ENCODE results near the gene NLRP5.
"Not testable (repeated sequence)": the region's sequence is repeated elsewhere in the genome, so short reads cannot be mapped to it uniquely, and the experiment has no call there.

The NLRP5 gene

DNA sequence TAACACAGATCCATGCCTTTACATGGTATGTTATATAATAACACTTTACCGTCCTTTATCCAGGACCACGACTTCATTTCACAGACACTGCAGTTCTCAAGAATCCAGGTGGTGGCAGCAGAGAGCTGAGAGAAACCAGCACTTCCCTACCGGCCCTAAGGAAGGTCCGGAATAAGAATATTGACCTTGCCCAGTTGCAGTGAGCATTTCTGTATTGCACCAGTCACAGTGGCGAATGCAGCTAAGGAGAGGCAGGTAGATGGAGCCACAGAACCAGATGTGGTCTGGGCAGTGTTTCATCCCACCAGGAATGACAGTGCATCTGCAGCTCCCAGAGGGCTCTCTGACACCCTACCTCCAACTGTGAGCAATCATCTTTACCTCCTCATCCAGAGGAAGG is 89.9 kb downstream of the NLRP5 start:
- peak; percentile 93 for DNase-seq (ENCODE audit: low spot score)

DNA sequence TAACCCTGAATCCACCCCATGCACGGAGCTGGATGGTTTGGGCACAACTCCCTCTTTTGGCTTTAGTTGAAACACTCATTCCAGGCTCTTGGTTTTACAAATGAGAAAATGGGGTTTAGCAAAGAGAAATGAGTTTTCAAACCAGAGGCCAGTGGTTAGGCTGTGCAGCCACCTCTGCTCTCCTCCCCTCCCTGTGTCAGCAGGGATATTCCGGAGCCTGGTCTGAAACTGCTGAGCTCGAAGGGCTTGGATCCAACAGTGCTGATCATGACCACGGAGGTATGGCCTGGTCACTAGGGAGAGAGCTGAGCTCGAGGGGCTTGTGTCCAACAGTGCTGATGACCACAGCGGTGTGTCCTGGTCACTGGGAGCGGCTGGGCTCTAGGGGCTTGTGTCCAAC is 93.0 kb downstream of the NLRP5 start:
- no peak for DNase-seq (ENCODE audit: low spot score)

DNA sequence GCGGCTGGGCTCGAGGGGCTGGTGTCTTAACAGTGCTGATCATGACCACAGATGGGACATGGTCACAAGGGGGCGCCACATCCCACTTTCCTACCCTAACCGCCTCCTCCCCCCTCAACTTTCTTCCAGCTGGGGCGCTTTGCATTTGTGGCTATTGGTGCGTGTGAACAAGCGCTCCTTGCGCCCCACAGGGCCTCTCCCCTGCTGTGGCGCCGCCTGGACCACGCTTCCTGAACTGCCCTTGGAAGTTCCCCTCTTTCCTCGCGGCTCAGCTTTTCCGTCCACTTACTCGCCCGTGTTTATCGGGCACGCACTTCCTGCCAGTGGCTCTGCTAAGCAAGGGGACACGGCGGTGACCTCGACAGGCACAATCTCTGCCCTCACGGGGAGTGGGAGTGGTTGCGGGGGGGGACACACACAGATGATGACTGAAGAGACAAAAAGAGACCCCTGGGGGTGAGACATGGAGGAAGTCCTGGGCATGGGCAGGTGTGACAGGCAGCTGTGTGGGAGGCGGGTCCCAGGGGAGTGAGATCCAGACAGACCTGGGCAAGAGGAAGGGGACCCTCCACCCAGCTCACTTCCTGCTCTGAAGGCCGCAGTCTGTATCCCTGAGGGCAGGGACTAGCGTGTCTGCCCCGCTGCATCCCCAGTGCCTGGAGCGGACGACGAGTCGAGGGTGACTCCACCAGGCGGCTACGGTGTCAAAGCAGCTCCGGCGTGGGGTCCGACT is 94.3 kb downstream of the NLRP5 start:
- peak; percentile 95 for DNase-seq (ENCODE audit: low spot score)

DNA sequence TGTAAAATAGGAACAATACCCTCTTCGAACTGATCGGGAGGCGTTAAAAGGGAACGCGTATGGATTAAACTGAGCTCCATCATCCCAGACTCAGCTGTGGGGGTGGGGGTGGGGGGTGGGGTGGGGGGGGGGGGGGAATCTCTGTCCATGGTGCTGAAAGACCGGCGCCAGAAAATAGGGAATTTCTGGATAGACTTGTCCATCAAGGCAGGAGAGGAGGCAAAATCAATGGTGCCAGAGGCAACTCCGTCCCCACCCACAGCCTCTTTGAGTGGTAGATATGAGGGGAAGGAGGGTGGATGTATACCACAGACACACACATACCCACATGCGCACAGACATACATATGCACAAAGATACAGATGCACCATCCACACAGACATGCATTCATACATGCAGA is 97.1 kb downstream of the NLRP5 start:
- DNase-seq (ENCODE audit: low spot score): peak; percentile 22

DNA sequence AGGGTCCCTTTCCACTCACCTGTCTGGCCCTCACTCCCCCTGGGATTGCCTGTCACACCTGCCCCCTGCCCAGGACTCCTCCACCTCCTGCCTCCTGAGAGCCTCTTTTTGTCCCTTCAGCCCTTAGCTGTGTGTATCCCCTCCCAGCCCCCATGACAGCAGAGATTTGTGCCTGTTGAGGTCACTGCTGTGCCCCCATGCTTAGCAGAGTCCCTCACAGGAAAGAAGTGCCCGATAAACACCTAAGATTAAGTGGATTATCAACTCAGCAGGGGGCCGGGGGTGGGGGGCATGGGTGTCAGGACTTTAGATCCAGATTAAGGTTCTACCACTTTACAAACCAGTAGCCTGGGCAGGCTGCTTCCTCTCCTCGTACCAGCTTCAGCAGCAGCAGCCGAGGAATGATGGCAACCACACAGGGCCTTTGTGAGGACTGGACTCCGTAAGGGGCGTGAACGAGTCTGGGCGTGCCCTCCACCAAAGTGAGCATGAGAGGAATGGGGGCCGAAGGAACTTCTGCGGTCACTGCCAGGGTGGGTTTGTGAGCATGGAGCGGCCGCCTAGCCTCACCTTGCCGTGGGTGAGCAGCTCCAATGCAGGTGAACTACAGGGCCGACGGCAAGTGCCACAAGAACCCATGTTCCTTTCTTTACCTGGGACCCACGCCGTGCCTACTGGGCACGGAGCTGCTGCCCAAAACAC is 98.4 kb downstream of the NLRP5 start:
- DNase-seq (ENCODE audit: low spot score): no peak

DNA sequence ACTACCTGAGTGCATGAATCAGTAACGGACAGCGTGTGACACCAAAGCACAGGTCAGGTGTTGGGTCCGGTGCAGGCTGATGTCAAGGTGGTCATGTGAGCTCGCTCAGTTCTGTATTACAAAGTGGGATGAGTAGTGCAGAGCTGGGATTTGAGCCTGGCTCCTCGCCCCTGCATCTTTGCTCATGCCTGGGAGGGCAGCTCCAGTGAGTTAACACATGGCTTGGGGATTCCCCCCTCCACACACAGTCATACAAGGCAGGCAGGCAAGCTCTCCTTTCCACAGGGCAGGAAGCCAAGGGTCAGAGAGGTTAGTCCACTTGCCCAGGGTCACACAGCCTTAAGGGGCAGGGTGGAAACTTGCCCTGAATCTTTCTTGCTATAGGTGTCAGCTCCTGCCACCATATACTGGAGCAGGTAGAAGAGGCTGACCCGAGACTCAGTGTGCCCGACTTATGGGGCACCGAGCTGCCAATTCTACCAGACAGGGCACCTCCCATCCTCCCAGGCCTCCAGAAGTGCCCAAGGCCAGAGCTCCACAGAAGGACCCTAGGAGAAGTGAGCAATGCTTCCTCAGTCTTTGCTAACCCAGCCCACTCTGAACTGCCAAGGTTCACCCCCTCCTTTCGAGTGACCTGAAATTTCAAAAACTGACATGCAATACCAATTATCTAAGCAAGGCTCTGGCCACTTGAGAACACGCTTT is 99.1 kb downstream of the NLRP5 start:
- peak; percentile 36 for DNase-seq (ENCODE audit: low spot score)

DNA sequence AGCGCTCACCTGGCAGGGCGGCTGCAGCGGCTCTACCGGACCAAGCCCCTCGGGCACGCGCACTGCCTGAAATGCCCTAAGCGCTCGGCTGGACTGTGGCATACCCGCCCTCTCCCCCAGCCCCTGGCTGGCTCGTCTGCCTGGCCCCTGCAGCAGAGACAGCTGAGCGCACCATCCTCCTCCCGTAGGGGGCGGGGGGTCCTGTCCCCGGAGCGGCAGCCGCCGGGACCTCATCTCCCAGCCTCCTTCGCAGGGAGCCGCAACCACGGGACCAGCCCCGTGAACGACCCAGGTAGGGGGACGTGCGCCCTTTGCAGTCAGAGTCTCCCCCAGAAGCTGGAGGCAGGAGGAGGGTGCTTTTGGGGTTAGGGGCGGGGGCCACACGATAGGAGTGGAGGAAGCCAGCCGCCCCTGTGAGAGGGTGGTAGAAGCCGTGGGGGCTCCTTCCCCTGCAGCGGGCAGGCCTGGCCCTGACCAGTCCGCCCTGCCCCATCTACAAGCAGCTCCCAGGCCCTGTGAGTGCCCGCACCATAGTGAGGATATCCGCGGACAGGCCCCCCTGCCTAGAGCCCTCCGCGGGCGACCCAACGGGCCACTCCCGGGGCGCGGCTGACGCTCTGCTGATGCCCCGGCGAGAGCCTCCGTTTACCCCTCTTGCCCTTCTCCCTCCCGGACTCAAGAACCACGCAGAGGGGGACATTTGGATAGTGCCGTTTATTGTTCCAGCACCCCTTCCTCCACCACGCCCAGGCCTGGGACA is 100.3 kb downstream of the NLRP5 start:
- DNase-seq (ENCODE audit: low spot score): no peak

DNA sequence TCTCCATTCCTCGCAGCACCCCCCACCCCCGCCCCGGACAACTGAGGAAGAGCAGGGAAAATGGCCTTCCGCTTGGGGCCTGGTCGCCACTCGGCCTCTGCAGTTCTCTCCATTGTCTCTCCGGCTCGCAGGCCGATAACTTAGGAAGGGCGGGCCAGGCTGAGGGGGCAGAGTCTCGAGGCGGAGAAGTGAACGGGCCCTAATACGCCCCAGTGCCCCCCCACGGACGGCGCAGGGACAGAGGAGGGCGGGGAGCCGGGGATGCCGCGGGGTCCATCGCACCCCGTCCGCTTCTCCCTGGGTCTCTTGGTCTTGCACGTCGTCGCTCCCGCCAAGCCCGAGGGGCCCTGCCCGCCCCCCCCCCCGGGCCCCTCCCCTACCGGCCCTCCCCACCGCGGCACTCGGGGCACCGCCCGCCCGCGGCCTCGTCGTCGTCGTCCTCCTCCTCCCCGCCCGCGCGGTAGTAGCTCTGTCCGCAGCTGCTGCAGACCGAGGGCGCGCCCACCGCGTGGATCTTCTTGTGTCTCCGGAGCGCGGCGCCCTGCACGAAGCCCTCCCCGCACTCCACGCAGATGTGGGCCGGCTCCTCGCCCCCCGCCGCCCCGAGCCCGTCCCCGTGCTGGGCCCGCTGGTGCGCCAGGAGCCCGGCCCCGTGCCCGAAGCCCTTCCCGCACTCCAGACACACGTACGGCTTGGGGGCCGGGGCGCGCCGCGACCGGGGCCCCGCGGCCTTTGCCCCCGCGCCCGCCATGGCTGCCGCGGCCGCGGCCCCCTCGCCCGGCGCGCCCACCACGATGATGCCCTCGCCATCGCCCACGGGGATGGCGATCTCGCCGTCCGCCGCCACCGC is 101.3 kb downstream of the NLRP5 start:
- DNase-seq (ENCODE audit: low spot score): no peak

DNA sequence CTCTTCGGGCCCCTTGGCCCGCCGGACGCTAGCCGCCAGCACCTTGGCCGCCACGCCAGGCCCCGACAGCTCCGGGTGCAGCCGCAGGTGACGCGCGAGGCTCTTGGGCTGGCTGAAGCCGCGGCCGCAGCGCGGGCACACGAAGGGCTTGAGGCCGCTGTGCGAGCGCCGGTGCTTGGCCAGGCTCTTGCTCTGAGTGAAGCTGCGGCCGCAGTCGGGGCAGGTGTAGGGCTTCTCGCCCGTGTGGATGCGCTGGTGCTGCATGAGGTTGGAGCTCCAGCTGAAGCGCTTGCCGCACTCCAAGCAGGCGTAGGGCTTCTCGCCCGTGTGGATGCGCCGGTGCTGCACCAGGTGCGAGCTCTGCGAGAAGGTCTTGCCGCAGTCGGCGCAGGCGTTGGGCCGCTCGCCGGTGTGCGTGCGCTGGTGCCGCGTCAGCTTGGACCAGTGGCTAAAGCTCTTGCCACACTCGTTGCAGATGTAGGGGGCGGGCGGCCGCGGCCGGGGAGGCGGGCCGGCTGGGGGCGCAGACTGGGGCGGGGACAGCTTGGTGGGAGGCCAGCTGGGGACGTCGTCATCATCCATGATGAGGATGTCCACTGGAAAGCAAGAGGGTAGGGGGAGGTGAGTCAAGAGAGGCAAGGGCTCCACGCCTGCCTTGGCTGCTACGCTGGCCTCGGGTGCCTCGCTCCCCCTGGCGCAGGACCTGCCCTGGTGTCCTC is 102.1 kb downstream of the NLRP5 start:
- DNase-seq (ENCODE audit: low spot score): no peak

DNA sequence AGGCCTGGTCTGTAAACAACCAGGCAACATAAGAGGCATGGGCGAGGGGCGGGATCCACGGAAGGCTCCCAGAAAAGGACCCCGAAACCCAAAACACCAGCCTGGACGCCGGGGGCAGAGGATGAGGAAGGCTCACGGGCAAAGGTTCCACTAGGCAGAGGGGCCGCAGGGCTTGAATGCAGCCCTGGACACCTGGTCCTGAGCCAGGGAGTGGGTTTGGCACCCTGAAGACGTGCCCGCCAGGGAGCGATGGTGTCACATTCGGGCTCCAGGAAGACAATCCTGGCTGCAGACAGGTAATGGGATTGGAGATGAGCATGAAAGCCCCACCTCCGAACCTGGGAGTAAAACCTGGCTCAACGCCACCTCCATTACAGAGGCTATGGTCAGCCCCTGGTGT is 102.8 kb downstream of the NLRP5 start:
- DNase-seq (ENCODE audit: low spot score): no peak

DNA sequence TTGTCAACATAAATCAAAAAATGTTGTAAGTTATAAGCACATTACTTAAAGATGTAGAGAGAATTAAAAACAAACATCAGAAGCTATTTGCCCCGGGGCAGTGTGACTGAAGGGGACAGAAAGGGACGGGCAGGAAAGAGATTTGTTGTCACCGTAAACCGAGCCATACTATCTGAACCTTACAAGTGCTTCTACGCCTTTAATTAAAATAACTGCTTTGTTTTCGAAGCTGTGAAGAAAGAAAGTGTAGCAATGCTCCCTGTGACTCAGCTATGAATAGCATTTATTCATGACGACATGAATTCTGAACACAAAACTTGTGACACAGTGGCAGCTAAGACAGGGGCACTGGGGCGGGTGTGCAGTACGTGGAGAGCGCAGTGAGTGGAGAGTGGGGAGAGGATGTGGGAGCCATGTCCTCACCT is 104.5 kb downstream of the NLRP5 start:
- no peak for DNase-seq (ENCODE audit: low spot score)

DNA sequence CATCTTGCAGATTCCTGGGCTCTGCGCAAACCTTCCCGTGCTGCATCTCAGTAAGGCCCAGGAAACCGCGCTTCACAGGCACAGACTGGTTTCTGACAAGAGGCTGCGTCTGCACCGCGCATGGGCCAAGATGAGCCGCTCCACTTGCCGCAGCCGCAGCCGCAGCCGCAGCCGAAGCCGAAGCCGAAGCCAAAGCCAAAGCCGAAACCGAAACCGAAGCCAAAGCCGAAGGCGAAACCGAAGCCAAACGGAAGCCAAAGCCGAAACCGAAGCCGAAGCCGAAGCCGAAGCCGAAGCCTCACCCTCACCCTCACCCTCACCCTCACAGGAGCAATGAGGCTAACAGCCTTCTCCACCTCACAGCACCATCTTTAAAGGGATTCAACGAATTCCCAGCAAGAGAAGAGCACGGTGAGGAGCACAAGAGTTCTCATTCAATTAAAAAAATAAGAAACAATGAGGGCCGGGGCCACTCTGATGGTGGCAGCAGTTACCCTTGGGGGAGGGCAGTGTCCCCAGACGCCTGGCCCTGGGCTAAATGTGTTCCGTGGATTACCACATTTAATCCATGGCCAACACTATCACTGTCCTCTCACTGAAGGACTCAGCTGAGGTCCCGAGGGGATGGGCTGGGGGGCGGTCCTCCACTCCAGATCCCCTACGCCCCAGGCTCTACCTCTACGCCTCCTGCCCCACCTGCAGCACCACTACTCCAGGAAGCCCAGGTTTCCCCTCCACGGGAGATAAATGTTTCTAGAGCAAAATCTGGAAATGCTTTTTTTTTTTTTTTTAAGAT is 105.4 kb downstream of the NLRP5 start:
- DNase-seq (ENCODE audit: low spot score): no peak

DNA sequence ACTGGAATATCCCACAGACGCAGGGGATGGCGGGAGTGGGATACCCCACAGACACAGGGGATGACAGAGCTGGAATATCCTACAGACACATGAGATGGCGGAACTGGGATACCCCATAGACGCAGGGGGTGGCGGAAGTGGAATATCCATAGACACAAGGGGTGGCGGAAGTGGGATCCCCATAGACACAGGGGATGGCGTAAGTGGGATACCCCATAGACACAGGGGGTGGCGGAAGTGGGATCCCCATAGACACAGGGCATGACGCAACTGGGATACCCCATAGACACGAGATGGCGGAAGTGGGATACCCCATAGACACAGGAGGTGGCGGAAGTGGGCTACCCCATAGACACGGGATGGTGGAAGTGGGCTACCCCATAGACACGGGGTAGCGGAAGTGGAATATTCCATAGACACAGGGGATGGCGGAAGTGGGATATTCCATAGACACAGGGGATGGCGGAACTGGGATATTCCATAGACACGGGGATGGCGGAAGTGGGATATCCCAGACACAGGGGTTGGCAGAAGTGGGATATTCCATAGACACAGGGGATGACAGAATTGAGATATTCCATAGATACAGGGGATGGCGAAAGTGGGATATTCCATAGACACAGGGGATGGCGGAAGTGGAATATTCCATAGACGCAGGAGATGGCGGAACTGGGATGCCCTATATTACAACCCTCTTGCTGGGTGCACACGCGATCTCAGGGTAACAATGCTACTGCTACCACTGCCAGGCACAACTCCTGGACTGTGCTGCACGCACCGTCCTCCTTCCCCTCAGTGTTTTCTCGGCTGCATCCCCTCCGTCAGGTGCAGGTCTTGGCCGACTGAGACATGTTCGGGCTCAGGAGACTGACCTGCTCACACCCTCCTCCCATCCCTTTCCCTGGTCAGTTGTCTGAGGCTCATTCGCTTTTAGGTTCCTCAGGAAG is 106.4 kb downstream of the NLRP5 start:
- DNase-seq (ENCODE audit: low spot score): no peak

DNA sequence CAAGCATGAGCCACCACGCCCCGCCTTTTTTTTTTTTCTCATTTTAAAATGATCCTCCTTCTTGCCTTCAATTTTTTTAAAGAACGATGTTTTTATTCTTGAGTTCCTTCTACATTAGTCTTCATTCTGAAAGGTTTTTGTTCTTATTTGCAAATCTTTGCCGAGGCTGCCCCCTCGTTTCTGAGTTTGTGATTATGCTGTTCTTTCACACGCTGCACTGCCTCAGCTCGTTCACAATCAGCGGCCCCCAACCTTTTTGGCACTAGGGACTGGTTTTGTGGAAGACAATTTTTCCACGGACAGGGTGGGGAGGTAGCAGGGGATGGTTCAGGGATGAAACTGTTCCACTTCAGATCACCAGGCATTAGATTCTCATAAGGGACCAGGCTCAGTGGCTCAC is 107.9 kb downstream of the NLRP5 start:
- no peak for DNase-seq (ENCODE audit: low spot score)

DNA sequence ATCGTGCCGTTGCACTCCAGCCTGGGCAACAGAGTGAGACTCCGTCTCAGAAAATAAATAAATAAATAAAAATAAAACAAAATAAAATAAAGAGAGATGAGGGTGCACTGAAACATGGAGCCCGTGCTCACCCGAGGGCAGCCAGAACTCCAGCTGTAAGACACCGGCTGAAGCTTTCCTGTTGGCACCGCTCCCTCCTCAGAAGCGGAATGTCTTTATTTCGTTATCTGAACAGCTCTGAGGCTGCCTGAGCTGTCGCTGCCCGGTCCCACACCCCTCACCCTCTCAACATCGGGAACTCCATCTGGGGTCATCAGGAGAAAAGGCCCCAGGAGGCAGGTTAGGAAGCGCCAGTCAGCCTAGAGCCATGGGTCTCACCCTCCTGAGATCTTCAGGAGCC is 110.1 kb downstream of the NLRP5 start:
- no peak for DNase-seq (ENCODE audit: low spot score)

DNA sequence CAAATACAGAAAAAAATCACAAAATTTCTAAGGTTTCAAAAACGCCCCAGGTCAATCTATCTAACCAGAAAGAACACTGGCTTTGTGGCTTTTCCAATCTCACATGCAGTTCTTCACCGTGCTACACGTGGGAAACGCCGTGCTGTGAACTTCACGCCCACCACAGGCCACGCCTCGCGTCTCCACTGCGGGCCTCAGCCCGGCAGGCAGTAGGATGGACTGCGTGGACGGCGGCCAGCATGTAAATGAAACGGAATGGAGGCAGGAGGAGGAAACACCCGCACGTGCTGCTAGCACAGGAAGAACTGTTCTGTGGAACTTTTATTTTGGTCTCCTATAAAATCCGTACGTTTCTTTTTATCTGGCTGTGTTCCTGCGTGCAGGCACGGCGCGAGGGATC is 110.7 kb downstream of the NLRP5 start:
- DNase-seq (ENCODE audit: low spot score): no peak

DNA sequence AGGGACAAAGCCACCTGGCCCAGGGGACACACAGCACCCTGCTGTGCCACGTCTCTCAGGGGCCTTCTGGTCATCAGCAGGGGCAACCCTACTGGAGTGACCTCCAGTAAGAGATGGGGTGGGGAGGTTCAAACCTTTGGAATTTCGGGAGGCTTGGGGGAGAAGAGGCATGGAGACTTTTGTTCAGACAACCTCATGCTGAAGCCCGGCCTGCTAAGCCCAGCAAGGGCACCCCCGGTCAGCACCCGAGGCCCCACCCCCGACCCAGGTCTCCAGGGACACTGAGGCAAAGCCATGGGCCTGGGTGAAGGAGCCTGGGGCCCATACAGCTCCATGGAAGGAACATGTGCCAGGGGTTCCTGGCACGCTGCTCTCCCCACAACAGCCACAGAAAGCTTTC is 111.2 kb downstream of the NLRP5 start:
- DNase-seq (ENCODE audit: low spot score): no peak

DNA sequence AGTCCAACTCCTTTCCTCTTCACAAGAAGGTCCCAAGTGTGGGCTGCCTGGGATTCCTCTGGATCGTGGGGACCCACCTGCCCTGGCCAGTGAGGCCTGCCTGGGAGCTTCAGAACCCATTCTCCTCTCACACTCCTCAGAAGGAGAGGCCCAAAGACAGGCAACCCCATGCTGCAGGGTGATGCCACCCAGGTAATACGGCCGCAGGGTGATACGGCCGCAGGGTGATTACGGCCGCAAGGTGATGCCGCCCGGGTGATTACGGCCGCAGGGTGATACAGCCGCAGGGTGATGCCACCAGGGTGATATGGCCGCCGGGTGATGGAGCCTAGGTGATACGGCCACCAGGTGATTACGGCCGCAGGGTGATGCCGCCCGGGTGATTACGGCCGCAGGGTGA is 111.7 kb downstream of the NLRP5 start:
- not testable (repeated sequence) for DNase-seq (ENCODE audit: low spot score)
